Measurements from ENCODE around the gene TMEM63A.

GRCh38 chr1:225859151-225859550 is 23.0 kb downstream of the TMEM63A start:
- TF ChIP-seq EZH2phosphoT487 (IDR thresholded peaks at IDR 0.05; ENCODE audit: insufficient read depth, low read depth) (no peak), EZH2 (IDR thresholded peaks at IDR 0.05; ENCODE audit: insufficient read depth, poor library complexity, severe bottlenecking) (no peak)
